Measurements from ENCODE around the gene PEX14.

The PEX14 gene

GRCh38 chr1:10450836-10451235 lies 23.9 kb upstream of the PEX14 start:
- no peaks in the 10 kb centered on the region for H4K20me1 ChIP-seq (ENCODE audit: low read depth, low read length)
- no peaks in the 10 kb centered on the region for H3K27me3 ChIP-seq (ENCODE audit: low read length)
- no peak overlapping the region for H3K27ac ChIP-seq (ENCODE audit: low read depth, low read length)
- H3K9me2 ChIP-seq (replicated peaks; ENCODE audit: insufficient read depth, low read length) = no peaks in the 10 kb centered on the region
- TF ChIP-seq CTCF (IDR thresholded peaks at IDR 0.05; ENCODE audit: insufficient read depth, low read length, poor library complexity, severe bottlenecking) = no peak
- TF ChIP-seq EZH2phosphoT487 (conservative IDR thresholded peaks at IDR 0.05; ENCODE audit: low read length) = no peak
- H3K4me3 ChIP-seq (ENCODE audit: insufficient read depth, low read length, poor library complexity, severe bottlenecking) = no peak overlapping the region
- H3K79me2 ChIP-seq (ENCODE audit: insufficient read depth, low read length) = no peaks in the 10 kb centered on the region
- no peaks in the 10 kb centered on the region for H3K36me3 ChIP-seq (ENCODE audit: low read length)
- H3K4me2 ChIP-seq (ENCODE audit: low read depth, low read length, poor library complexity, severe bottlenecking) = no peak overlapping the region
- H3K9ac ChIP-seq (ENCODE audit: low read length) = no peak overlapping the region
- H3F3A ChIP-seq (ENCODE audit: insufficient read depth) = 0 out of 2 replicates have a peak, but pooled peaks cover 6% of the 10 kb centered on the region
- H3K9me3 ChIP-seq (ENCODE audit: insufficient read depth, low read length) = no peaks in the 10 kb centered on the region
- no peak overlapping the region for H2AFZ ChIP-seq (ENCODE audit: low read depth, low read length, severe bottlenecking)

GRCh38 chr1:10451287-10451686 lies 23.5 kb upstream of the PEX14 start:
- H3K4me2 ChIP-seq (ENCODE audit: low read depth, low read length, poor library complexity, severe bottlenecking) = no peak overlapping the region
- no peaks in the 10 kb centered on the region for H3K27me3 ChIP-seq (ENCODE audit: low read length)
- H3K4me3 ChIP-seq (ENCODE audit: insufficient read depth, low read length, poor library complexity, severe bottlenecking) = no peak overlapping the region

GRCh38 chr1:10456048-10456447 lies 18.7 kb upstream of the PEX14 start:
- Histone ChIP-seq H3K9me3 (ENCODE audit: insufficient read depth, low read length) (no peaks in the 10 kb centered on the region), H4K20me1 (ENCODE audit: low read depth, low read length) (no peaks in the 10 kb centered on the region), H3K27me3 (ENCODE audit: low read length) (no peaks in the 10 kb centered on the region), H3K9me2 (replicated peaks; ENCODE audit: insufficient read depth, low read length) (no peaks in the 10 kb centered on the region), H3K9ac (ENCODE audit: low read length) (no peak overlapping the region), H3K27ac (ENCODE audit: low read depth, low read length) (no peak overlapping the region), H3F3A (ENCODE audit: insufficient read depth) (0 out of 2 replicates have a peak, but pooled peaks cover 6% of the 10 kb centered on the region), H2AFZ (ENCODE audit: low read depth, low read length, severe bottlenecking) (no peak overlapping the region), H3K4me3 (ENCODE audit: insufficient read depth, low read length, poor library complexity, severe bottlenecking) (no peak overlapping the region), H3K4me2 (ENCODE audit: low read depth, low read length, poor library complexity, severe bottlenecking) (no peak overlapping the region), H3K79me2 (ENCODE audit: insufficient read depth, low read length) (no peaks in the 10 kb centered on the region), H3K36me3 (ENCODE audit: low read length) (no peaks in the 10 kb centered on the region)
- TF ChIP-seq EZH2phosphoT487 (conservative IDR thresholded peaks at IDR 0.05; ENCODE audit: low read length) = no peak
- no peak for TF ChIP-seq CTCF (IDR thresholded peaks at IDR 0.05; ENCODE audit: insufficient read depth, low read length, poor library complexity, severe bottlenecking)

More at GRCh38 chr1:10451287-10451686, 23.5 kb upstream of the PEX14 start:
- H3F3A ChIP-seq (ENCODE audit: insufficient read depth) = 0 out of 2 replicates have a peak, but pooled peaks cover 6% of the 10 kb centered on the region
- H3K79me2 ChIP-seq (ENCODE audit: insufficient read depth, low read length) = no peaks in the 10 kb centered on the region
- TF ChIP-seq EZH2phosphoT487 (conservative IDR thresholded peaks at IDR 0.05; ENCODE audit: low read length) = no peak
- TF ChIP-seq CTCF (IDR thresholded peaks at IDR 0.05; ENCODE audit: insufficient read depth, low read length, poor library complexity, severe bottlenecking) = no peak
- no peak overlapping the region for H3K27ac ChIP-seq (ENCODE audit: low read depth, low read length)
- H3K9me2 ChIP-seq (replicated peaks; ENCODE audit: insufficient read depth, low read length) = no peaks in the 10 kb centered on the region
- no peaks in the 10 kb centered on the region for H4K20me1 ChIP-seq (ENCODE audit: low read depth, low read length)
- H2AFZ ChIP-seq (ENCODE audit: low read depth, low read length, severe bottlenecking) = no peak overlapping the region
- no peaks in the 10 kb centered on the region for H3K9me3 ChIP-seq (ENCODE audit: insufficient read depth, low read length)
- no peaks in the 10 kb centered on the region for H3K36me3 ChIP-seq (ENCODE audit: low read length)
- no peak overlapping the region for H3K9ac ChIP-seq (ENCODE audit: low read length)
